ENCODE data around the gene WASHC2C.
A peak's percentile ranks its signal among the peaks of the same experiment; 100 is the strongest.
"Not testable (repeated sequence)": the region's sequence is repeated elsewhere in the genome, so short reads cannot be mapped to it uniquely, and the experiment has no call there.

The WASHC2C gene, protein sequence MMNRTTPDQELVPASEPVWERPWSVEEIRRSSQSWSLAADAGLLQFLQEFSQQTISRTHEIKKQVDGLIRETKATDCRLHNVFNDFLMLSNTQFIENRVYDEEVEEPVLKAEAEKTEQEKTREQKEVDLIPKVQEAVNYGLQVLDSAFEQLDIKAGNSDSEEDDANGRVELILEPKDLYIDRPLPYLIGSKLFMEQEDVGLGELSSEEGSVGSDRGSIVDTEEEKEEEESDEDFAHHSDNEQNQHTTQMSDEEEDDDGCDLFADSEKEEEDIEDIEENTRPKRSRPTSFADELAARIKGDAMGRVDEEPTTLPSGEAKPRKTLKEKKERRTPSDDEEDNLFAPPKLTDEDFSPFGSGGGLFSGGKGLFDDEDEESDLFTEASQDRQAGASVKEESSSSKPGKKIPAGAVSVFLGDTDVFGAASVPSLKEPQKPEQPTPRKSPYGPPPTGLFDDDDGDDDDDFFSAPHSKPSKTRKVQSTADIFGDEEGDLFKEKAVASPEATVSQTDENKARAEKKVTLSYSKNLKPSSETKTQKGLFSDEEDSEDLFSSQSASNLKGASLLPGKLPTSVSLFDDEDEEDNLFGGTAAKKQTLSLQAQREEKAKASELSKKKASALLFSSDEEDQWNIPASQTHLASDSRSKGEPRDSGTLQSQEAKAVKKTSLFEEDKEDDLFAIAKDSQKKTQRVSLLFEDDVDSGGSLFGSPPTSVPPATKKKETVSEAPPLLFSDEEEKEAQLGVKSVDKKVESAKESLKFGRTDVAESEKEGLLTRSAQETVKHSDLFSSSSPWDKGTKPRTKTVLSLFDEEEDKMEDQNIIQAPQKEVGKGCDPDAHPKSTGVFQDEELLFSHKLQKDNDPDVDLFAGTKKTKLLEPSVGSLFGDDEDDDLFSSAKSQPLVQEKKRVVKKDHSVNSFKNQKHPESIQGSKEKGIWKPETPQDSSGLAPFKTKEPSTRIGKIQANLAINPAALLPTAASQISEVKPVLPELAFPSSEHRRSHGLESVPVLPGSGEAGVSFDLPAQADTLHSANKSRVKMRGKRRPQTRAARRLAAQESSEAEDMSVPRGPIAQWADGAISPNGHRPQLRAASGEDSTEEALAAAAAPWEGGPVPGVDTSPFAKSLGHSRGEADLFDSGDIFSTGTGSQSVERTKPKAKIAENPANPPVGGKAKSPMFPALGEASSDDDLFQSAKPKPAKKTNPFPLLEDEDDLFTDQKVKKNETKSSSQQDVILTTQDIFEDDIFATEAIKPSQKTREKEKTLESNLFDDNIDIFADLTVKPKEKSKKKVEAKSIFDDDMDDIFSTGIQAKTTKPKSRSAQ (N-terminal part only)

DNA sequence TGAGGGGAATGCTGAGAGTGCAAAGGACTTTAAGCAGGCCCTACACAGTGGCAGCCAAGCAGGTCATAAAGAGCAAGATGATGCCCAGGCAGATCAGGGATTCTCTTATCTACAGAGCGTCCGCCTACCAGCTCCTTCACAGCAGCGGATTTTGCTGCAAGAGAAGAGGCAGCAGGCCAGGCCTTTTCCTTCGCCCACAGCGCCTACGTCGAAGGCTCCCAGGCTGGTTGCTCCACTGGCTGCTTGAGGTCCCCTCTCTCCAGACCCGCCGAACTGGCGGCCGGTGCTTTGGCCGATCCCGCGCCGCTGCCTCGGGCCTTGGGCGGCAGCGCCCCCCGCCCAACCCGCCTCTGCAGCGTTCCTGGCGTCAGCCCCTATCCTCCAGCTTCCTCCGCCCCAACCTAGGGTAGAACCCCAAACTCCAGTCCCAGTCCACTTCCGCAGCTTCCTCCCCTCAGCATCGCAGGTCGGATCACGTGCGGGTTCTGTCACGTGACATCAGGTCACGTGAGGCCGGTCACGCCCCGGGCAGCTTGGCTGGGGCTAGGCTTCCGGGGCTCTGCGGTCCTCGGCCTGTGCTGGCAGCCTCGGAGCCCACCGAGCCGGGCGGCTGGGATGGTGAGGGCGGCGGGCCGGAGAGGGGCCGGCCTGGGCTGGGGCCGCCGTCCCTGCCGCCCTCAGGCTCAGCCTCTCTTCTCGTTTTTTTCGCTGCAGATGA lies at the start of gene WASHC2C:
Gene WASHC2C (plus strand): TSS at position 564 of the 718 bp plus-strand sequence. CDS start 52 bp downstream, at position 616.
- DNase-seq (ENCODE audit: low read depth, low spot score): peak; percentile 88

DNA sequence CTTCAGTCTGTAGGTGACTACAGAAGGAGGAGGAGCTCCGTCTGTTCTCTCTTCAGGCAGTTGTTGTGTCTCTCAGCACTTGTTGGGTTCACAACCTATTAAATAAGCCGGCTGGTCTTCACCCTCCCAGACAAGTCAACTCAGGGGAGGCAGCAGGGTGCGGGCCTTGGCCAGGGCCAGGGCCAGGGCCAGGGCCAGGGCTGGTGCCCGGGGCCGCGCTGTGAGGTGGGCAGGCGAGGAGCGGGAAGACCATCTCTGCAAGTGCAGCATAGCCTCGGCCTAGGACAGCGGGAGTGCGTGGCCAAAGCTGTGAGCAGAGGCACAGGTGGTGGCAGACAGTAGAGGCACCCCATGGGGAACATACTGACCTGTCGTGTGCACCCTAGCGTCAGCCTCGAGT lies 48.6 kb upstream of the WASHC2C start:
- not testable (repeated sequence) for DNase-seq (ENCODE audit: low read depth, low spot score)

DNA sequence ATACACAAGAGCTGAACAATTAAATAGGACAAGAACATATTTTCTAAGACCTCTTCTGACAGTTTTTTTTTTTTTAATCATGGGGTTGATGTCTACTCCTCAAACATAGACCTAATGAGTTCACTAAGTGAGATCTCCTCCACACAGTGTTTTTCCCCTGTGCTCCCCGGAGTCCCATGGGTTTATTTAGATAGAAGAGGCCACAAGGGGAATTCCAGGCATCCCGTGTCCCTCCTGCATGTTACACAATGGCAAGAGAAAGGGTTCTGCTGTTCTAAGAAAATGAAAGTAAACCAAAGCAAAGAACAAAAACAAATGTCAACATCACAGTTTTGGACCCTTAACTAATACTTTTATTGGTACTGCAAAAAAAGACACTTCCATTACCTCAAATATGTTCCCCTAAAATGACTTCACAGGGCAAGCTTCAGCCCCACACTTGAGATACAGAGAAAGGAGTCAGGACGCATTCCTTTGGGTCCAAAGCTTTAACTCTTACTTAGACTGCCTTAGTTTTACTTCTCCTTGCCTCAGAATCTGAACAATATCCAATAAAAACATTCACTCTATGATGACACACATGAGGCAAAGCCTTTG lies 16.8 kb upstream of the WASHC2C start:
- DNase-seq (ENCODE audit: low read depth, low spot score): not testable (repeated sequence)

DNA sequence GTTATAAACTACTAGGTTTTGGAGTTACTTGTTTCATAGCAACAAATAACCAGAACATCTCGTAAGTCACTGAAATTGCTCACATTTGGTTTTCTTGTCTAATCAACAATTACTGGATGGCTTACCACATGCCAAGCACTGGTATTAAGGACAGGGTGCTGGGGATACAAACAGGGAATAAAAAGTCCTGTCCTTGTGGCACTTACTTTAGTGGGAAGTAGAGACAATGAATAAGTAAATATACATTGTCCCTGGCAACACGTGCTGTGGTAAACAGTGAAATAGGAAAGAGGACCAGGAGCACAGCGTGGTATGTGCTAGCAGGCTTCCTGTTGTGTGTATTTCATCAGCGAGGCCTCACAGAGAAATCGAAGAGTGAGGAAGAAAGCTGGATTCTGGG lies 15.8 kb upstream of the WASHC2C start:
- not testable (repeated sequence) for DNase-seq (ENCODE audit: low read depth, low spot score)

DNA sequence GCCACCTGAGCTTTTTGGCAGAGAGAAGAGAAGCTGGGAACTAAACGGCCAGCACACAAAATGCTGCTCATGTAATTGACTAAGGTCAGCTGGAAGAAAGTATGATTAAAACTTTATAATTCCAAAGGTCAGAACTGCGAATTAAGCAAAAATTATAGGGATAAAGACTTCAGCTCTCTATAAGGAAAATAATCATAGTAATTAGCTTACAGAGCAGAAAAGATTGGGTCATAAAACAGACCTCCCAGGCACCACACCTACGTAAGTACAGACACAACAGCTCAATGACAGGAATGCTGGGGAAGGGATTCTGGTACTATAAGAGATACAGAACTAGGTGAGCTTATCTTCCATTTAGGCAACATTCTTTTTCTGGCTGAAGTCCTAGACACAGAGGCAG lies 10.0 kb upstream of the WASHC2C start:
- DNase-seq (ENCODE audit: low read depth, low spot score): not testable (repeated sequence)

DNA sequence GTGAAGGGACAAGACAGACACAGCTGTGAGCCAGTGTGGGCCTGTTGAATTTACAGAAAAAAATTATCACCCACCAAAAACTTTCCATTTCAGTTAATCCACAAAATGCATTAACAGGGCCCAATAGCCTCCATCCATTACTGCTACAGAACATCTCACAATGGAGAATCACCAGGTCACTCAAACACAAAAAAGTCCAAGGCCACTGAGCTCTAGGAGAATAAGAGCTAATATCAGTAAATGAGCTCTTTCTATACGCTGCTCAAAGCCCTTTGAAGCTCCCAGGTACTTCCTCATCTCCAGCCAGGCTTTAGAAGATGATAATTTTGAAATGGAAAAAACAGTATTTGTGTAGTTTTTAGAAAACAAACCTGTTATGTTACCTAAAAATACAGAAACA lies 9.4 kb upstream of the WASHC2C start:
- DNase-seq (ENCODE audit: low read depth, low spot score): not testable (repeated sequence)

DNA sequence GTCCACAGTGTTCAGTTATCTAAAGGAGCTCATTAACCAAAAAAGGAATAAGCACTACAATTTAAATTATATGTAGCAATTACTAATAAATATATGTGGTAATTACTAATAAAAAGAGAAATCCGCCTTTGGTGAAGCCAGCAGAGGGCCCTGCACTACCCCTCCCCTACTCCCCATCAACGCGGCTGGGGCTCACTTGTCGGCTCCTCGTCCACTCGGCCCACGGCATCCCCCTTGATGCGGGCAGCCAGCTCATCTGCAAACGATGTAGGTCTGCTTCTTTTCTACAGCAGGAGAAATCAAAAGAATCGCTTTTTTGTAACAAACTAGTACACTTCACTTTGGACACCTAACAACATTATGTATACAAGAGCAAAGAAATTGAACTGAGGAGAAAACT lies 5.6 kb upstream of the WASHC2C start:
- DNase-seq (ENCODE audit: low read depth, low spot score): not testable (repeated sequence)

DNA sequence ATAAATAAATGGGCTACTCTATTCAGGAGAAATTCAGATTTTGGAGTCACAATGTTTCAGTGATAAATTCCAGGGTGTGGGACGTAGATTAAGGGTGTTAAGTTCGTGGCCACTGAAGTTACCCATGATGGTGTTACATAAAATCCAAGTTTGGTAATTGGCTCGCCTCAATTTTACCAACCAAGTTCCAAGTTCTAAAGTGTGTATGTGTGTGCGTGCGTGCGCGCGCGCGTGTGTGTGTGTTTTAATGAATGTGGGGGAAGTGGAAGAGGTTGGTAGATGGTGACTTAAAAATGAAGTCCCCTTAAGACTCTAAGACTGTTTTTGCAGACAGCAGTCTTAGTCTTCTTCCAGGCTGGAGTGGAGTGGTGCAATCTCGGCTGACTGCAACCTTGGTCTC lies 3.2 kb upstream of the WASHC2C start:
- not testable (repeated sequence) for DNase-seq (ENCODE audit: low read depth, low spot score)

DNA sequence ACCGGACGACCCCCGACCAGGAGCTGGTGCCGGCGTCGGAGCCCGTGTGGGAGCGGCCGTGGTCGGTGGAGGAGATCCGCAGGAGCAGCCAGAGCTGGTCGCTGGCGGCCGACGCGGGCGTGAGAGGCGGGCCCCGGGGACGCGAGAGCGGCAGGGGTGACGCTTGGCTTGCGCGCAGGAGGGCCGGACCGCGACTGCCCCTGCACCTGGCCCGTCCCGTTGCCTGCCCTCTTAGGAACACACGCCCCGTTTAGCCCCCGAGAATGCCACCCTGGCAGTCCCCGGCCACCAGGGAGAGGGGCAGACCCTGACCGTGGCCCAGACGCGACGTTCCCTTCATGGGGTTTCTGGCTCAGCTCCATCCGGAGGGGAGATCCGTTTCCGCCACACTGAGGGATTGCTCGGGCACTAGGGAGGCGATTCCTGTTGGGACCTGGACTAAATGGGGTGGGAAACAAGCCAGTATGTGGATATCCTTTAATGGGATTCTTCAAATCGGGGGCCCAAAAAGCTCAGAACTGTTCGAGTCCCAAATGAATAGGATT lies 427 bp downstream of the WASHC2C start:
- DNase-seq (ENCODE audit: low read depth, low spot score): not testable (repeated sequence)

DNA sequence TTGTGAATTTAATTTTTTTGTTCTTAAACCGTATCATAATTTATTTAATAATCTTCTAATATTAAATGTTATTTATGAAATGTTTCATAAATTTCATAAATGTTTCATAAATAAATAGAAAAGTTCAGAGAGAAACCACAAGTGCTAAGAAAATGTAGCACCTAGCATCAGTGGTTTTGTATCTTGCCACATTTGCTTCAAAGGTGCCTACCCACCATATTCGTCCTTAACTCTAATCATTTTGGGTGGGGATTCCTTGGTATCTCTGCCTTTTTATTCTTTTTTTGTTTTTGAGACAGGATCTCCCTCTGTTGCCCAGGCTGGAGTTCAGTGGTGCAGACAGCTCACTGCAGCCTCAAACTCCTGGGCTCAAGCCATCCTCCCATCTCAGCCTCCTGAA lies 7.4 kb downstream of the WASHC2C start:
- not testable (repeated sequence) for DNase-seq (ENCODE audit: low read depth, low spot score)

DNA sequence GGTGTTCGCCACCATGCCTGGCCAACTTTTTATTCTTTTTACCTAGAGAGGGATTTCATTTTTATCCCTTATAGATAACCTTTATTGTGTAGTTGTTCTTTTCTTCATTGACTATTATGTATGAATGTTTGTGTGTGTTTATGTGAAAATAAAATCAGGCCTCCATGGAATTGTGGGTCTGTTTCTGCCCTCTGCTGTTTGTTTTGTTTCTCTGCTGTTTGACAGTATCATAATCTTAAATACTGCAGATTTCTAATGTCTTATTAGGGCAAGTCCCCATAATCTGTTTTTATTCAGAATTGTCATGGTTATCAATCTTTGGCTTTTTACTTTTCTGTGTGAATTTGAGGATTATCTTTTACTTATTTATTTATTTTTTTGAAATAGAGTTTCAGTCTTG lies 7.8 kb downstream of the WASHC2C start:
- DNase-seq (ENCODE audit: low read depth, low spot score): not testable (repeated sequence)

DNA sequence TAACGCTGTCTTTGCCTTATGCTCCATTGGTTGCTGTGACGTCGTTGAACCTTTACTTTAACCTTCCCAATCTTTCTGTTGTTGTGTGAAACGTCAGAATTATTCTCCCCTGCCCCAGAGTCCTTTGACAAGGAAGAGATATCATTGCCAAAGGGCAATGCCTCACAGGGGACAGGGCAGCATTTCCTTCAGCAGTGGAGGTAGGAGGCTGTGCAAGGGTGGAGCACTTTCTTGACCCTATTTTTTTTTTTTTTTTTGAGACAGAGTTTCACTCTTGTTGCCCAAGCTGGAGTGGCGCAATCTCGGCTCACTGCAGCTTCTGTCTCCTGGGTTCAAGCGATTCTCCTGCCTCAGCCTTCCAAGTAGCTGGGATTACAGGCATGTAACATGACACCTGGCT lies 14.5 kb downstream of the WASHC2C start:
- not testable (repeated sequence) for DNase-seq (ENCODE audit: low read depth, low spot score)

DNA sequence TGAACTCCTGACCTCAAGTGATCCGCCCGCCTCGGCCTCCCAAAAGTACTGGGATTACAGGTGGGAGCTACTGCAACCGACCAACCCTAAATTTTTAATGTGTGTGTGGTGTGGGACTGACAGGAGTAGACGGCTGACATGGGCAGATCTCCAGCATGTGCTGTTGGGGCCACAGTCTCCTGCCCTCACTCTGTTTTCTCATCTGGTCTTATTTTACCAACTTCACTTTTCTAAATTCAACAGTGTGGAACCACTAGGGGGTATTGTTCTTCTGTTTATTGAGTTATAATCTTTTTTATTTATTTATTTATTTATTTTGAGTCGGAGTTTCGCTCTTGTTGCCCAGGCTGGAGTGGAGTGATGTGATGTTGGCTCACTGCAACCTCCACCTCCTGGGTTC lies 14.9 kb downstream of the WASHC2C start:
- DNase-seq (ENCODE audit: low read depth, low spot score): not testable (repeated sequence)

DNA sequence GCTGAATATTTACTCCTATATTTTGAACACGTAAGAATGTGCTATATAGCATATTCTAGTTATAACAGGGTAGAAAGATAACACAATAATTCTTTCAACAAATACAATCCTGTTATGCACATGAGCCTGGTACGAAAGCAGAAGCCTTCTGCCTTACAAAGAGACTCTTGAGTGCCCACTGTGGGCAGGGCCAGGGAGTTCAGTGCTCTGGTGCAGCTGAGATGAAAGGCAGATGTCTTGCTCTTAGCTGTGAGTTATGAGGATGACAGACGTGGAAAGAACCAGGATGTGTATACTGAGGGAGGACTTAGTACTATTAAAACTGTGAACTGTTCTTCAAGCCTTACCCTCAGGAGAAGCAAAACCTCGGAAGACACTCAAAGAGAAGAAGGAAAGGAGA lies 24.1 kb downstream of the WASHC2C start:
- DNase-seq (ENCODE audit: low read depth, low spot score): not testable (repeated sequence)

DNA sequence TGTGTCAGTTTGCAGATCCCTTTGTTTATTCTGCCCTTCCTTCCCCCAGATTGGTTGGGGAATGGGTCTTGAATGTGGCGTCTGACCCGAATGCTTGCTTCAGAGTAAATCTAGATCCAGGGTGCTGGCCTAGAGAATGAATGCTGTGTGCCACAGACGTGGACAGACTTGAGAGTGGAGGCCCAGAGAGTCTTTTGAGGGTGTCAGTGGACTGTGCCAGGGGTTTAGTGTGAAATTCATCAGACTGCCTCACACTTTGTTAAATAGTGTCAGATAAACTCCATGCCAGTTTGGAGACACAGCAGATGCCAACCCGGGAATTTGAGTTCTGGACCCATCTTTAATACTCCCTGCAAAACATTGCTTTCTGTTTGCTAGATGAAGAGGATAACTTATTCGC lies 25.1 kb downstream of the WASHC2C start:
- DNase-seq (ENCODE audit: low read depth, low spot score): not testable (repeated sequence)

DNA sequence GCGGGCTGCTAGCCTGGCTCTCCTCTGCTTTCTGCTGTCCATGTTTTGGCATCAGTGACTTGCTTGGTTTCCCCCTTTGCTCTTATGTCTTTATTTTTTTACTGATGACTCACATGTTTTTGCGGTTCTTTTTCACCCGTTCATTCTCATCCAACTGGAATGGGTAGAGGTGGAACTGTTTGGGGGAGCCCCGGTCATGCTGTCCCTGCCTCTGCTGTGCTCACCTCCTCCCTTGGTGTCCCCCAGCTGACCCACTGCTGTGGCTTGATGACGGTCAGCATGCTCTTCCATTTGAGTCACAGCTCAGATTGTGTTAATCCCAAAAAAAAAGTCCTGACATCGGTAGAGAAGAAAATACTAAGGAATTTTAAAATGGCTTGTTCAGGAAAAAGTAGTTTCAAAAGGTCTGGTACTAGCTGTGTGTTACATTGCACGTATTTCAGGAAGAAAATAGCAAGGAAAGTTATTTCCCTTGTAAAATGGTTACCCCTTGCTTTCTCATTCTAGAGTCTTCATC lies 27.0 kb downstream of the WASHC2C start:
- DNase-seq (ENCODE audit: low read depth, low spot score): not testable (repeated sequence)

DNA sequence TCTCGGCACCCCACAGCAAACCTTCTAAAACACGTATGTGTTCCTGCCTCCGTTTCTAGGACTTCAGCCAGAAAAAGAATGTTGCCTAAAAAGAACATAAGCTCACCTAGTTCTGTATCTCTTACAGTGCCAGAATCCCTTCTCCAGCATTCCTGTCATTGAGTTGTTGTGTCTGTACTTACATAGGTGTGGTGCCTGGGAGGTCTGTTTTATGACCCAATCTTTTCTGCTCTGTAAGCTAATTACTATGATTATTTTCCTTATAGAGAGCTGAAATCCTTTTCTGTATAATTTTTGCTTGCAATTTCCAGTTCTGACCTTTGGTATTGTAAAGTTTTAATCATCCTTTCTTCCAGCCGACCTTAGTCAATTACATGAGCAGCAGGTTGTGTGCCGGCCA lies 28.0 kb downstream of the WASHC2C start:
- DNase-seq (ENCODE audit: low read depth, low spot score): not testable (repeated sequence)

DNA sequence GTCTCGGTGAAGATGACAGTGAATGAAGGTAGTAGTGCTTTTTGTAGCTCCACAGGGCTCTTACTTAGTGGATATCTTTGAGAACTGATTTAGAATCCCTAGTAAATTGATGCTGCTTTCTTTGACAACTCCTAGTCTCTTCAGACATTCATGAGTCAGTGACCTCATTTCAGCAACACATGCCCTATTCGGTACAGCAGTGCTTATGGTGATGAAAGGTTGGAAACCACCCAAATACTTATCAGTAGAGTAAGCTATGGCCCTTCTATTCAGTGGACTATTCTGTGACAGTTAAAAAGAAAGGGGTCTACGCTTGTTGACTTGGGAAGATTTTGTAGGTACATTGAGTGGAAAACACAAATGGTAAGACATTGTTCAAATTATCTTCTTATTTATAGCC lies 29.0 kb downstream of the WASHC2C start:
- not testable (repeated sequence) for DNase-seq (ENCODE audit: low read depth, low spot score)

DNA sequence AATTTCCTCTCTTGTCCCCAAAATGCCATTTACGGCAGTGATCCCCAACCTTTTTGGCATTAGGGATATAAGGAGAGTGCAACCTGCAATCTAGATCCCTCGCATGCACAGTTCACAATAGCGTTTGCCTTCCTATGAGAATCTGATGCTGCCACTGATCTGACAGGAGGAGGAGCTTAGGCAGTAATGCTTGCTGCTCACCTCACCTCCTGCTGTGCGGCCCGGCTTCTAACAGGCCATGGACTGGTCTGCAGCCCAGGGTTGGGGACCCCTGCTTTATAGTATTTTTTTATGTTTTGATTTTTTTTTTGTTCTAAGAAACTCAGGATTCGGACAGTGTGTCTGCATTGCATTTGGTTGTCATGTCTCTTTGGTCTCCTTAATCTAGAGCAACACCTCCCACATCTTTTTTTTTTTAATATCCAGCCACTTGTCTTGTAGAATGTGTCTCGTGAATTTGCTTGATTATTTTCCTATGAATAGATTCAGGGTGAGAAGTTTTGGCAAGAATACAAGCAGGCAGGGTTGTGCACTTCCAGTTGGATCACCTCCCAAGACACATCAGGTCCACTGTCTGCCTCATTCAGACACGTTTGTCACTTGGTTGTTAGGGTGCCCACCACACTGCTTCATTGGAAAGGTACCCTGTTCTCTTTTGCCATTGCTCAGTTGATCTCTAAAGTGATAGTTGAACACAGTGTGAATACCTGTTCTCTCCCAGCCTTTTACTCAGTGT lies 30.8 kb downstream of the WASHC2C start:
- DNase-seq (ENCODE audit: low read depth, low spot score): not testable (repeated sequence)

Measured in activated CD4-positive, CD25-positive, alpha-beta regulatory T cell treated with anti-CD3 and anti-CD28 coated beads, Interleukin-2, amount 50 U/mL, for 16 hours (primary cell).